HEK293 (cell line): ENCODE data around the gene UNC119.
A peak's percentile ranks its signal among the peaks of the same experiment; 100 is the strongest.

Experiments used
- CTCF ChIA-PET: fragments of 350-600 bp; formaldehyde crosslinking; extraction: SDS; loops from one replicate; lab custom pipeline; 2021; ENCODE audit warnings: antibody characterized with exemption; lab: Yijun Ruan, JAX
- POLR2A ChIA-PET: fragments of 300-600 bp; formaldehyde crosslinking; extraction: SDS; loops from one replicate; lab custom pipeline; 2020; ENCODE audit warnings: antibody characterized with exemption, inconsistent platforms; lab: Yijun Ruan, JAX
- H3K27ac ChIP-seq: fragments of 200-500 bp; sonication (Bioruptor generic); 2 replicates; pipeline ENCODE4 v1.5.1; 2014; ENCODE audit warnings: low read depth, low read length, control low read depth, inconsistent platforms; ENCODE audit errors: extremely low read depth
- H3K36me3 ChIP-seq, 2 experiments: fragments of 200-500 bp in 1 of 2; sonication (Bioruptor generic) in 1 of 2; 1 replicate in 1 of 2; 2 replicates in 1 of 2; pipeline ENCODE4 v1.5.1; 2014 to 2017; ENCODE audit warnings: inconsistent platforms in 2 of 2, low read length in 2 of 2; ENCODE audit not compliant: control insufficient read depth in 2 of 2, insufficient read depth in 1 of 2
- H3K4me1 ChIP-seq: fragments of 200-500 bp; sonication (Bioruptor generic); 2 replicates; pipeline ENCODE4 v1.5.1; 2014; ENCODE audit warnings: mild to moderate bottlenecking, low read length, inconsistent platforms; ENCODE audit not compliant: control insufficient read depth, insufficient read depth
- H3K4me3 ChIP-seq: 2 replicates; pipeline ENCODE4 v1.5.1; 2011; ENCODE audit warnings: low read depth, mild to moderate bottlenecking, control low read depth, low read length, moderate library complexity
- H3K9me3 ChIP-seq: fragments of 200-500 bp; sonication (Bioruptor generic); 2 replicates; pipeline ENCODE4 v1.5.1; 2014; ENCODE audit warnings: low read depth, low read length, inconsistent platforms; ENCODE audit not compliant: control insufficient read depth, insufficient read depth
- ATF2 ChIP-seq: fragments of 450-650 bp; formaldehyde crosslinking; IDR thresholded peaks from 2 replicates; pipeline ENCODE4 v1.5.1; 2016; ENCODE audit warnings: missing biosample characterization, missing genetic modification characterization, low read depth
- GLIS2 ChIP-seq: fragments of 450-650 bp; formaldehyde crosslinking; IDR thresholded peaks from 2 replicates; pipeline ENCODE4 v1.5.1; 2016; ENCODE audit warnings: missing biosample characterization, missing genetic modification characterization
- HOXD13 ChIP-seq: sonication (generic); formaldehyde crosslinking; IDR thresholded peaks from 2 replicates; pipeline ENCODE4 v1.8.0; 2022; ENCODE audit warnings: missing genetic modification reagents, borderline replicate concordance
- REPIN1 ChIP-seq: fragments of 450-650 bp; formaldehyde crosslinking; IDR thresholded peaks from 2 replicates; pipeline ENCODE4 v1.5.1; 2017; ENCODE audit warnings: missing biosample characterization, missing genetic modification characterization, low read depth
- REST ChIP-seq: fragments of 450-650 bp; formaldehyde crosslinking; IDR thresholded peaks from 2 replicates; pipeline ENCODE4 v1.5.1; 2016; ENCODE audit warnings: missing biosample characterization, missing genetic modification characterization
- SP3 ChIP-seq: fragments of 450-650 bp; formaldehyde crosslinking; IDR thresholded peaks from 2 replicates; pipeline ENCODE4 v1.5.1; 2016; ENCODE audit warnings: missing biosample characterization, missing genetic modification characterization
- ZBTB17 ChIP-seq: fragments of 450-650 bp; formaldehyde crosslinking; IDR thresholded peaks from 2 replicates; pipeline ENCODE4 v1.5.1; 2016; ENCODE audit warnings: missing biosample characterization, missing genetic modification characterization
- ZBTB21 ChIP-seq: fragments of 450-650 bp; formaldehyde crosslinking; IDR thresholded peaks from 2 replicates; pipeline ENCODE4 v1.5.1; 2017; ENCODE audit warnings: missing biosample characterization, missing genetic modification characterization
- ZNF114 ChIP-seq: fragments of 450-650 bp; formaldehyde crosslinking; IDR thresholded peaks from 2 replicates; pipeline ENCODE4 v1.5.0; 2017; ENCODE audit warnings: missing biosample characterization, missing genetic modification characterization
- ZNF354C ChIP-seq: fragments of 450-650 bp; formaldehyde crosslinking; IDR thresholded peaks from 2 replicates; pipeline ENCODE4 v1.5.1; 2016; ENCODE audit warnings: missing biosample characterization, missing genetic modification characterization, low read depth, borderline replicate concordance
- ZNF37A ChIP-seq: fragments of 450-650 bp; IDR thresholded peaks from 2 replicates; pipeline ENCODE4 v1.5.1; 2018; ENCODE audit warnings: missing biosample characterization, missing genetic modification characterization
- ZNF514 ChIP-seq: fragments of 450-650 bp; formaldehyde crosslinking; IDR thresholded peaks from 2 replicates; pipeline ENCODE4 v1.5.1; 2016; ENCODE audit warnings: missing biosample characterization, missing genetic modification characterization
- ZNF585B ChIP-seq: fragments of 450-650 bp; formaldehyde crosslinking; IDR thresholded peaks from 2 replicates; pipeline ENCODE4 v1.5.1; 2016; ENCODE audit warnings: missing biosample characterization, missing genetic modification characterization
- ZNF747 ChIP-seq: fragments of 450-650 bp; formaldehyde crosslinking; IDR thresholded peaks from 2 replicates; pipeline ENCODE4 v1.5.1; 2016; ENCODE audit warnings: missing biosample characterization, missing genetic modification characterization
- ZNF776 ChIP-seq: fragments of 450-650 bp; formaldehyde crosslinking; IDR thresholded peaks from 2 replicates; pipeline ENCODE4 v1.5.0; 2017; ENCODE audit warnings: missing biosample characterization, missing genetic modification characterization, borderline replicate concordance
- ZNF777 ChIP-seq: fragments of 450-650 bp; formaldehyde crosslinking; IDR thresholded peaks from 2 replicates; pipeline ENCODE4 v1.5.1; 2017; ENCODE audit warnings: missing biosample characterization, missing genetic modification characterization, borderline replicate concordance
- ZNF843 ChIP-seq: fragments of 450-650 bp; formaldehyde crosslinking; IDR thresholded peaks from 2 replicates; pipeline ENCODE4 v1.5.1; 2016; ENCODE audit warnings: missing biosample characterization, missing genetic modification characterization
- ZSCAN30 ChIP-seq: fragments of 450-650 bp; IDR thresholded peaks from 2 replicates; pipeline ENCODE4 v1.5.1; 2018; ENCODE audit warnings: missing biosample characterization, mild to moderate bottlenecking, missing genetic modification characterization, moderate library complexity
- TF ChIP-seq, protein P1 (sequence below): fragments of 450-650 bp; formaldehyde crosslinking; IDR thresholded peaks from 2 replicates; pipeline ENCODE4 v1.5.1; 2016; ENCODE audit warnings: missing biosample characterization, missing genetic modification characterization
- TF ChIP-seq, protein P2 (sequence below): fragments of 450-650 bp; formaldehyde crosslinking; IDR thresholded peaks from 2 replicates; pipeline ENCODE4 v1.5.1; 2016; ENCODE audit warnings: missing biosample characterization, missing genetic modification characterization

UNC119 gene

GRCh38 chr17:28538296-28538895, 14.0 kb downstream of the UNC119 start:
- ChIA-PET POLR2A (interaction anchor here (0.7 kb wide), 1 partner anchor 143 kb away, joined by 5 read pairs; no protein-coding TSS in a partner anchor), CTCF (interaction anchor here (1.0 to 7.4 kb wide), 6 partner anchors 8 to 305 kb away, joined by 3 to 155 read pairs (median 6); no protein-coding TSS in a partner anchor)

DNA sequence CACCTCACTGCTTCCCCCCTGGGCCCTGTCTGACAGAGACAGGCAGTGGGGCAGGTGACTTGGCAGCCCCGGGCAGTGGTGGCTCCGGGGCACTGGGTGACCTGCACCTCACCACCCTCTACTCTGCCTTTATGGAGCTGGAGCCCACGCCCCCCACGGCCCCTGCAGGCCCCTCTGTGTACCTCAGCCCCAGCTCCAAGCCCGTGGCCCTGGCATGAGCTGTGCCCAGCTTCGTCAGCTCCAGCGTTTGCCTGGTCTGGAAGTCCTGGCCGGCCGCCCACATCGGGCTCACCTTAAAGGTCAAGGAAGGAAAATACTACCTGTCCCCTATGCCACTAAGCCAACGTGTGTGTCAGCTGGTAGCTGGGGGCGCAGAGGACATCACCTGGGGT, 15.2 kb downstream of the UNC119 start:
- H3K4me3 ChIP-seq, result no peak overlapping the region
- no peak for TF ChIP-seq ZNF114 (tag by site-specific recombination)
- TF ChIP-seq SP3, result no peak
- no peak for TF ChIP-seq ZNF776 (tag by site-specific recombination)
- TF ChIP-seq GLIS2 (tag by site-specific recombination), result no peak
- TF ChIP-seq ZSCAN30 (tag by site-specific recombination), result no peak
- TF ChIP-seq, all 188 proteins: peak for 0
- CTCF ChIA-PET, result interaction anchor here (0.7 to 7.4 kb wide), 7 partner anchors 9 to 304 kb away, joined by 4 to 155 read pairs (median 7); no protein-coding TSS in a partner anchor
- Histone ChIP-seq H3K4me1 (no peaks in the 10 kb centered on the region), H3K9me3 (no peaks in the 10 kb centered on the region), H3K27ac (no peak overlapping the region), H3K36me3 (no peaks in the 10 kb centered on the region)
- POLR2A ChIA-PET, result interaction anchor here (1.1 kb wide), 1 partner anchor 34 kb away, joined by 3 read pairs; the partner anchor contains the start of gene PIGS

More at GRCh38 chr17:28538296-28538895, 14.0 kb downstream of the UNC119 start:
- Histone ChIP-seq H3K4me1 (no peaks in the 10 kb centered on the region), H3K9me3 (no peaks in the 10 kb centered on the region)
- no peak for TF ChIP-seq ZBTB17
- TF ChIP-seq REPIN1 (tag by site-specific recombination), result no peak
- TF ChIP-seq, protein P1, sequence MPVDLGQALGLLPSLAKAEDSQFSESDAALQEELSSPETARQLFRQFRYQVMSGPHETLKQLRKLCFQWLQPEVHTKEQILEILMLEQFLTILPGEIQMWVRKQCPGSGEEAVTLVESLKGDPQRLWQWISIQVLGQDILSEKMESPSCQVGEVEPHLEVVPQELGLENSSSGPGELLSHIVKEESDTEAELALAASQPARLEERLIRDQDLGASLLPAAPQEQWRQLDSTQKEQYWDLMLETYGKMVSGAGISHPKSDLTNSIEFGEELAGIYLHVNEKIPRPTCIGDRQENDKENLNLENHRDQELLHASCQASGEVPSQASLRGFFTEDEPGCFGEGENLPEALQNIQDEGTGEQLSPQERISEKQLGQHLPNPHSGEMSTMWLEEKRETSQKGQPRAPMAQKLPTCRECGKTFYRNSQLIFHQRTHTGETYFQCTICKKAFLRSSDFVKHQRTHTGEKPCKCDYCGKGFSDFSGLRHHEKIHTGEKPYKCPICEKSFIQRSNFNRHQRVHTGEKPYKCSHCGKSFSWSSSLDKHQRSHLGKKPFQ (tag by site-specific recombination), result no peak
- TF ChIP-seq, all 188 proteins: peak for 0
- Histone ChIP-seq H3K27ac (no peak overlapping the region), H3K36me3 (no peaks in the 10 kb centered on the region), H3K4me3 (no peak overlapping the region)

GRCh38 chr17:28536532-28537218, 15.7 kb downstream of the UNC119 start:
- Histone ChIP-seq H3K36me3 (no peaks in the 10 kb centered on the region), H3K27ac (0 out of 2 replicates have a peak overlapping the region, but pooled peaks have one; percentile 1), H3K4me3 (no peak overlapping the region), H3K9me3 (no peaks in the 10 kb centered on the region), H3K4me1 (no peaks in the 10 kb centered on the region)
- ChIA-PET CTCF (interaction anchor here (0.5 to 7.4 kb wide), 13 partner anchors 9 to 417 kb away, joined by 3 to 155 read pairs (median 4); partner anchors contain the start of gene PIGS), POLR2A (interaction anchor here (1.1 kb wide), 1 partner anchor 35 kb away, joined by 3 read pairs; the partner anchor contains the start of gene PIGS)
- 0 out of 2 replicates have a peak, but pooled peaks have one; percentile 21 for TF ChIP-seq ATF2 (tag by site-specific recombination)
- TF ChIP-seq ZNF585B (tag by site-specific recombination), result no peak
- TF ChIP-seq REST (tag by site-specific recombination), result no peak
- TF ChIP-seq ZNF354C (tag by site-specific recombination), result no peak
- no peak for TF ChIP-seq ZNF777 (tag by site-specific recombination)
- TF ChIP-seq ZNF37A (tag by site-specific recombination), result no peak
- TF ChIP-seq ZNF747 (tag by site-specific recombination), result no peak
- TF ChIP-seq, protein P2, sequence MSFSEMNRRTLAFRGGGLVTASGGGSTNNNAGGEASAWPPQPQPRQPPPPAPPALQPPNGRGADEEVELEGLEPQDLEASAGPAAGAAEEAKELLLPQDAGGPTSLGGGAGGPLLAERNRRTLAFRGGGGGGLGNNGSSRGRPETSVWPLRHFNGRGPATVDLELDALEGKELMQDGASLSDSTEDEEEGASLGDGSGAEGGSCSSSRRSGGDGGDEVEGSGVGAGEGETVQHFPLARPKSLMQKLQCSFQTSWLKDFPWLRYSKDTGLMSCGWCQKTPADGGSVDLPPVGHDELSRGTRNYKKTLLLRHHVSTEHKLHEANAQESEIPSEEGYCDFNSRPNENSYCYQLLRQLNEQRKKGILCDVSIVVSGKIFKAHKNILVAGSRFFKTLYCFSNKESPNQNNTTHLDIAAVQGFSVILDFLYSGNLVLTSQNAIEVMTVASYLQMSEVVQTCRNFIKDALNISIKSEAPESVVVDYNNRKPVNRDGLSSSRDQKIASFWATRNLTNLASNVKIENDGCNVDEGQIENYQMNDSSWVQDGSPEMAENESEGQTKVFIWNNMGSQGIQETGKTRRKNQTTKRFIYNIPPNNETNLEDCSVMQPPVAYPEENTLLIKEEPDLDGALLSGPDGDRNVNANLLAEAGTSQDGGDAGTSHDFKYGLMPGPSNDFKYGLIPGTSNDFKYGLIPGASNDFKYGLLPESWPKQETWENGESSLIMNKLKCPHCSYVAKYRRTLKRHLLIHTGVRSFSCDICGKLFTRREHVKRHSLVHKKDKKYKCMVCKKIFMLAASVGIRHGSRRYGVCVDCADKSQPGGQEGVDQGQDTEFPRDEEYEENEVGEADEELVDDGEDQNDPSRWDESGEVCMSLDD (tag by site-specific recombination), result no peak
- no peak for TF ChIP-seq HOXD13 (CRISPR knock-in tag)
- no peak for TF ChIP-seq ZNF514 (tag by site-specific recombination)
- TF ChIP-seq ZNF843 (tag by site-specific recombination), result no peak
- 0 out of 2 replicates have a peak, but pooled peaks have one; percentile 17 for TF ChIP-seq ZBTB21
